Peyer's patch (tissue), 4 donors: ENCODE data around the gene EPHA10.

Experiments
- POLR2A ChIP-seq, 2 donors: fragments of 450-650 bp; IDR thresholded peaks; one replicate each; pipeline ENCODE4 v1.5.1; 2017; ENCODE audit warnings: antibody characterized with exemption in 2 of 2, mild to moderate bottlenecking in 2 of 2, moderate library complexity in 2 of 2
- TF ChIP-seq, protein P1 (sequence below), 6 experiments: fragments of 450-650 bp in 4 of 6; fragments of 200-600 bp in 2 of 6; sonication (generic) in 1 of 6; IDR thresholded peaks; one replicate each; pipeline ENCODE4 v1.5.1; 2017 to 2019; ENCODE audit warnings: antibody characterized with exemption in 6 of 6, mild to moderate bottlenecking in 3 of 6, moderate library complexity in 1 of 6

DNA sequence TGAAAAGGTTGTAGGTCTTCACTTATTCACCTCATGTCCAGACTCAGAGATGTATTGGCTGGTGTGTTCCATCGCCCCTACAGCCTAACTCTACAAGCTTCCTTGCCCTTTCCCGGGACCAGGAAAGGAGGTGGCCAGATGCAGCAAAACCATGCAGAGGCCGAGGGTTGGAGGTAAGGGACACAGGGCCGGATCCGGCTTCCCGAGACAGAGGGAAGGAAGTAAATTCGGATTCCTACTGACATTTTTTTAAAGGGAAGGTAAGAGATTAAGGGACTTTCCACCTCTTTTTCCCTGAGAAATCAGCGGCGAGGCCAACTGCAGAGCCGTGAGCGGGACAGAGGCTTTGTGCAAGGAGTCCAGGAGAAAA is 12.7 kb downstream of the EPHA10 start:
- TF ChIP-seq, protein P1, sequence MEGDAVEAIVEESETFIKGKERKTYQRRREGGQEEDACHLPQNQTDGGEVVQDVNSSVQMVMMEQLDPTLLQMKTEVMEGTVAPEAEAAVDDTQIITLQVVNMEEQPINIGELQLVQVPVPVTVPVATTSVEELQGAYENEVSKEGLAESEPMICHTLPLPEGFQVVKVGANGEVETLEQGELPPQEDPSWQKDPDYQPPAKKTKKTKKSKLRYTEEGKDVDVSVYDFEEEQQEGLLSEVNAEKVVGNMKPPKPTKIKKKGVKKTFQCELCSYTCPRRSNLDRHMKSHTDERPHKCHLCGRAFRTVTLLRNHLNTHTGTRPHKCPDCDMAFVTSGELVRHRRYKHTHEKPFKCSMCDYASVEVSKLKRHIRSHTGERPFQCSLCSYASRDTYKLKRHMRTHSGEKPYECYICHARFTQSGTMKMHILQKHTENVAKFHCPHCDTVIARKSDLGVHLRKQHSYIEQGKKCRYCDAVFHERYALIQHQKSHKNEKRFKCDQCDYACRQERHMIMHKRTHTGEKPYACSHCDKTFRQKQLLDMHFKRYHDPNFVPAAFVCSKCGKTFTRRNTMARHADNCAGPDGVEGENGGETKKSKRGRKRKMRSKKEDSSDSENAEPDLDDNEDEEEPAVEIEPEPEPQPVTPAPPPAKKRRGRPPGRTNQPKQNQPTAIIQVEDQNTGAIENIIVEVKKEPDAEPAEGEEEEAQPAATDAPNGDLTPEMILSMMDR (IDR thresholded peaks at IDR 0.05), result no peak
- TF ChIP-seq POLR2A (IDR thresholded peaks at IDR 0.05), result no peak
